Neural cell (in vitro differentiated cells): ENCODE results near the gene MAP3K7.

Experiments
- EP300 ChIP-seq: fragments of 450-650 bp; conservative IDR thresholded peaks from 2 replicates; pipeline ENCODE4 v1.6.1; 2014; ENCODE audit warnings: antibody characterized with exemption, mild to moderate bottlenecking, moderate library complexity; ENCODE audit not compliant: poor library complexity, severe bottlenecking
- RAD21 ChIP-seq: fragments of 450-650 bp; conservative IDR thresholded peaks from 2 replicates; pipeline ENCODE4 v1.6.1; 2014; ENCODE audit warnings: antibody characterized with exemption, mild to moderate bottlenecking, moderate library complexity
- TAF1 ChIP-seq: IDR thresholded peaks from 2 replicates; pipeline ENCODE4 v1.6.1; 2012; ENCODE audit warnings: low read depth
- TF ChIP-seq, protein P1 (sequence below): fragments of 450-650 bp; IDR thresholded peaks from 2 replicates; pipeline ENCODE4 v1.5.1; 2014; ENCODE audit warnings: antibody characterized with exemption, mild to moderate bottlenecking, moderate library complexity; ENCODE audit not compliant: poor library complexity, severe bottlenecking

DNA sequence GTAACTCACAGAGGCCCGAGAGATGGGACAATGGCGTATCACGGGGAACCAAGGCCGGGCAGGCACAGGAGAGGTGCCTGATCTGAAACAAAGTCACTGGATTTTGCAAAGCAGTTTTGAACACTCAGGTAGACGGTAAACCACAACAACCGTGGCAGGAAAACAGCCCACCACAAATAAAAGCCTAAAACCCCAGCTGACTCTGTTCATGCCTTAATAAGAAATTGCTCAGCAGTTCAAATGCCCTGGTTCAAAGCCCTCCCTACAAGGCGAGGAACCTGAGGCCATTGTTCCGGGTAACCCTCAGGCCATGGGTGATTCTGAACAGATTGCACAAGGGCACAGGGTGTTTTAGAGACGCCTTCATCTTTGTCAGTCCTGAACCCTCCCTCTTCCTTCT is 114.2 kb downstream of the MAP3K7 start:
- no peak for TF ChIP-seq TAF1
- TF ChIP-seq, protein P1, sequence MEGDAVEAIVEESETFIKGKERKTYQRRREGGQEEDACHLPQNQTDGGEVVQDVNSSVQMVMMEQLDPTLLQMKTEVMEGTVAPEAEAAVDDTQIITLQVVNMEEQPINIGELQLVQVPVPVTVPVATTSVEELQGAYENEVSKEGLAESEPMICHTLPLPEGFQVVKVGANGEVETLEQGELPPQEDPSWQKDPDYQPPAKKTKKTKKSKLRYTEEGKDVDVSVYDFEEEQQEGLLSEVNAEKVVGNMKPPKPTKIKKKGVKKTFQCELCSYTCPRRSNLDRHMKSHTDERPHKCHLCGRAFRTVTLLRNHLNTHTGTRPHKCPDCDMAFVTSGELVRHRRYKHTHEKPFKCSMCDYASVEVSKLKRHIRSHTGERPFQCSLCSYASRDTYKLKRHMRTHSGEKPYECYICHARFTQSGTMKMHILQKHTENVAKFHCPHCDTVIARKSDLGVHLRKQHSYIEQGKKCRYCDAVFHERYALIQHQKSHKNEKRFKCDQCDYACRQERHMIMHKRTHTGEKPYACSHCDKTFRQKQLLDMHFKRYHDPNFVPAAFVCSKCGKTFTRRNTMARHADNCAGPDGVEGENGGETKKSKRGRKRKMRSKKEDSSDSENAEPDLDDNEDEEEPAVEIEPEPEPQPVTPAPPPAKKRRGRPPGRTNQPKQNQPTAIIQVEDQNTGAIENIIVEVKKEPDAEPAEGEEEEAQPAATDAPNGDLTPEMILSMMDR, result no peak
- no peak for TF ChIP-seq EP300
- no peak for TF ChIP-seq RAD21
